GM12875 (cell line): ENCODE measurements around the gene TMEM243.

Source experiments
- H3K4me3 ChIP-seq: one replicate; pipeline ENCODE4 v1.5.1; 2011; ENCODE audit warnings: low read depth, low read length, control low read depth
- TF ChIP-seq, protein P1 (sequence below): IDR thresholded peaks from 2 replicates; pipeline ENCODE4 v1.5.1; 2011; ENCODE audit warnings: low read depth, mild to moderate bottlenecking, control low read depth, inconsistent platforms, low read length, moderate library complexity, borderline replicate concordance; ENCODE audit not compliant: insufficient read depth

TMEM243 gene

GRCh38 chr7:87151729-87152111 lies 67.8 kb downstream of the TMEM243 start:
- TF ChIP-seq, protein P1, sequence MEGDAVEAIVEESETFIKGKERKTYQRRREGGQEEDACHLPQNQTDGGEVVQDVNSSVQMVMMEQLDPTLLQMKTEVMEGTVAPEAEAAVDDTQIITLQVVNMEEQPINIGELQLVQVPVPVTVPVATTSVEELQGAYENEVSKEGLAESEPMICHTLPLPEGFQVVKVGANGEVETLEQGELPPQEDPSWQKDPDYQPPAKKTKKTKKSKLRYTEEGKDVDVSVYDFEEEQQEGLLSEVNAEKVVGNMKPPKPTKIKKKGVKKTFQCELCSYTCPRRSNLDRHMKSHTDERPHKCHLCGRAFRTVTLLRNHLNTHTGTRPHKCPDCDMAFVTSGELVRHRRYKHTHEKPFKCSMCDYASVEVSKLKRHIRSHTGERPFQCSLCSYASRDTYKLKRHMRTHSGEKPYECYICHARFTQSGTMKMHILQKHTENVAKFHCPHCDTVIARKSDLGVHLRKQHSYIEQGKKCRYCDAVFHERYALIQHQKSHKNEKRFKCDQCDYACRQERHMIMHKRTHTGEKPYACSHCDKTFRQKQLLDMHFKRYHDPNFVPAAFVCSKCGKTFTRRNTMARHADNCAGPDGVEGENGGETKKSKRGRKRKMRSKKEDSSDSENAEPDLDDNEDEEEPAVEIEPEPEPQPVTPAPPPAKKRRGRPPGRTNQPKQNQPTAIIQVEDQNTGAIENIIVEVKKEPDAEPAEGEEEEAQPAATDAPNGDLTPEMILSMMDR = no peak
- H3K4me3 ChIP-seq = peak overlapping the region; percentile 95

DNA sequence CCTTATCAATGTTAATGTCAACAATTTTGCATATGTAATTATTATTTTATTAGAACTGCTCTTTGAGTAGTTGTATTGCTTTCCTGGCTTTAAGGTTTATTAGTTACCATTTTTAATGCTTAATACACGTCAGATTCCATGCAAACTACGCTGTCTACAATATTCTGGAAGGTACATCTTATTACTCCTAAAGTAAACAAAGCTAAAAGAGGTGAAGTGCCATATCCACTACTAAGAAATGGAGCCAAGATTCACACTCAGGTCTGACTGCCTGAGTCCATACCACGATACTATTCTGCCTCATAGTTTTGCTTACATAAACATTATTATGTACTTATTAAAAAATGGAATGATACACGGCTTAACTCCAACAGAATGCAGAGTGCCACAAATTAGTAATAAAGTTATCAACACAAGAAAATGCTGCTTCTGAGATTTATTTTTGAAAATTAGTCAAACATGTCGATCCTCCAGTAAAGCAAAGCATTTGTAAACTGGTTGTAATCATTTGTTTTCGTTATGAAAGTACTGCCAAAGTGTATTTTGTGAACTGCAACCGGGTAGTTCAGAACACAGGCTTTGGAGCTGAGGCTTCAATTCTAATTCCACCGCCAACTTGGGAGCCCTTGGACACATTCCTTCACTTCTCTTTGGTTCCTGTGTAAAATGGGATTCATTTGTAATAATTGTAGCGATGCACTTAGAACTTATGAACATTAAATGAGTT lies 68.4 kb downstream of the TMEM243 start:
- TF ChIP-seq, protein P1 = no peak
- H3K4me3 ChIP-seq = no peak overlapping the region

GRCh38 chr7:87148332-87148955 lies 71.1 kb downstream of the TMEM243 start:
- TF ChIP-seq, protein P1 = peak; percentile 30; the same call in 1 of the 2 replicates
- H3K4me3 ChIP-seq = no peak overlapping the region

DNA sequence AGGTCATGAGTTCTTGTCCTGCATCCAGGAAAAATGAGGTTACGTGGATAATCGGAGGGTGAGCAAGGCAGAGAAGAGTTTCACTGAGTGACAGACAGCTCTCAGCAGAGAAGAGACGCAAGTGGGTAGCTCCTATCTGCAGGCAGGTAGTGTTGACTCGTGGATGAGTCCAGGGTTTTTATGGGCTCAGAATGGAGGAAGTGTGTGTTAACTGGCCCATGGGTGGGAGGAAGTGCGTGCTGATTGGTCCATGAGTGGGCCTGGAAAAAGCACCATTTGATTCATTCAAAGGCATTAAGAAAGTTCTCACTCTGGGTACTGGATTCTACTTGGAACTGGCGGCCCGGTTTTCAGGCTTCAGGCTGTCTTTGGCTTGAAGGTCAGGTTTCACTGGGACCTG lies 72.0 kb downstream of the TMEM243 start:
- TF ChIP-seq, protein P1 = no peak

GRCh38 chr7:87146740-87147386 lies 72.7 kb downstream of the TMEM243 start:
- no peak overlapping the region for H3K4me3 ChIP-seq
- TF ChIP-seq, protein P1 = no peak

More for the DNA sequence above, 72.0 kb downstream of the TMEM243 start:
- H3K4me3 ChIP-seq = no peak overlapping the region
